K562 (cell line): ENCODE measurements around the gene PET100. TPM values are rescaled to one million over a fixed set of nuclear protein-coding genes. Genes with fewer than 3 reads are reported as not detected.

Experiments used
- BCL6 ChIP-seq: fragments of 250-450 bp; sonication (Bioruptor Pico); IDR thresholded peaks from 2 replicates; pipeline ENCODE4 v1.4.0; 2020
- CBFA2T3 ChIP-seq: fragments of 450-650 bp; IDR thresholded peaks from 2 replicates; pipeline ENCODE4 v1.6.1; 2017
- E2F3 ChIP-seq: fragments of 250-450 bp; sonication (Bioruptor Pico); IDR thresholded peaks from 2 replicates; pipeline ENCODE4 v1.4.0; 2020; ENCODE audit warnings: mild to moderate bottlenecking
- ELF1 ChIP-seq: fragments of 200-800 bp; sonication (Bioruptor generic); IDR thresholded peaks from 2 replicates; pipeline ENCODE4 v1.6.1; 2016; ENCODE audit warnings: missing genetic modification characterization, missing compliant biosample characterization
- FOXJ2 ChIP-seq: fragments of 200-800 bp; sonication (Bioruptor generic); IDR thresholded peaks from 2 replicates; pipeline ENCODE4 v1.6.1; 2016; ENCODE audit warnings: missing genetic modification characterization, missing compliant biosample characterization
- GATA2 ChIP-seq: sonication (generic); formaldehyde crosslinking; IDR thresholded peaks from 2 replicates; pipeline ENCODE4 v1.4.0; 2020; ENCODE audit warnings: mild to moderate bottlenecking, missing genetic modification reagents
- ID3 ChIP-seq, 2 experiments: fragments of 250-450 bp in 1 of 2; fragments of 450-650 bp in 1 of 2; sonication (Bioruptor Pico) in 1 of 2; IDR thresholded peaks; 2 replicates each; pipeline versions ENCODE4 v1.6.1 to v1.8.0; 2016 to 2021; ENCODE audit warnings: mild to moderate bottlenecking in 2 of 2, moderate library complexity in 2 of 2, missing compliant biosample characterization in 1 of 2, missing genetic modification characterization in 1 of 2
- ILK ChIP-seq: fragments of 450-650 bp; IDR thresholded peaks from 2 replicates; pipeline ENCODE4 v1.6.1; 2016; ENCODE audit warnings: missing genetic modification characterization, low read depth, mild to moderate bottlenecking, missing compliant biosample characterization, moderate library complexity, borderline replicate concordance
- KAT2B ChIP-seq: IDR thresholded peaks from one replicate; pipeline ENCODE4 v1.6.1; 2012; ENCODE audit warnings: low read depth, mild to moderate bottlenecking, control low read depth, inconsistent platforms, low read length, moderate library complexity
- KDM1A ChIP-seq, 2 experiments: fragments of 450-650 bp; IDR thresholded peaks; 2 replicates each; pipeline ENCODE4 v1.6.1; 2016; ENCODE audit warnings: mild to moderate bottlenecking in 2 of 2
- MAX ChIP-seq: sonication (generic); formaldehyde crosslinking; IDR thresholded peaks from 2 replicates; pipeline ENCODE4 v1.9.0; 2022; ENCODE audit warnings: mild to moderate bottlenecking, missing genetic modification reagents
- MCM5 ChIP-seq: fragments of 450-650 bp; IDR thresholded peaks from 2 replicates; pipeline ENCODE4 v1.6.1; 2016; ENCODE audit warnings: low read depth
- MLX ChIP-seq, 2 experiments: fragments of 450-650 bp in 1 of 2; sonication (generic) in 1 of 2; formaldehyde crosslinking; conservative IDR thresholded peaks; 2 replicates each; pipeline versions ENCODE4 v1.4.0 to v1.8.1; 2020 to 2022; ENCODE audit warnings: mild to moderate bottlenecking in 1 of 2, missing genetic modification reagents in 1 of 2
- NR2C1 ChIP-seq, 2 experiments: fragments of 450-650 bp; IDR thresholded peaks; 2 replicates each; pipeline ENCODE4 v1.6.1; 2017; ENCODE audit warnings: mild to moderate bottlenecking in 2 of 2, antibody characterized with exemption in 1 of 2, inconsistent platforms in 1 of 2, missing compliant biosample characterization in 1 of 2, missing genetic modification characterization in 1 of 2
- NR2F6 ChIP-seq: fragments of 450-650 bp; formaldehyde crosslinking; IDR thresholded peaks from 2 replicates; pipeline ENCODE4 v1.4.0; 2020; ENCODE audit warnings: mild to moderate bottlenecking
- PML ChIP-seq: IDR thresholded peaks from 2 replicates; pipeline ENCODE4 v1.6.1; 2012; ENCODE audit warnings: low read length, inconsistent platforms
- PPARD ChIP-seq: fragments of 250-450 bp; sonication (Bioruptor Pico); IDR thresholded peaks from 2 replicates; pipeline ENCODE4 v1.8.0; 2022; ENCODE audit warnings: inconsistent platforms, mild to moderate bottlenecking, moderate library complexity
- TAF15 ChIP-seq: fragments of 200-400 bp; formaldehyde crosslinking; IDR thresholded peaks from 2 replicates; pipeline ENCODE4 v1.6.1; 2017; ENCODE audit warnings: mild to moderate bottlenecking, low read depth, low read length, moderate library complexity
- TCF3 ChIP-seq: sonication (generic); formaldehyde crosslinking; IDR thresholded peaks from 2 replicates; pipeline ENCODE4 v1.4.0; 2020; ENCODE audit warnings: mild to moderate bottlenecking, missing genetic modification reagents
- WHSC1 ChIP-seq: IDR thresholded peaks from one replicate; pipeline ENCODE4 v1.6.1; 2012; ENCODE audit warnings: low read length, control low read depth, inconsistent platforms
- ZNF232 ChIP-seq: sonication (generic); formaldehyde crosslinking; IDR thresholded peaks from 2 replicates; pipeline ENCODE4 v1.8.0; 2022; ENCODE audit warnings: mild to moderate bottlenecking, missing genetic modification reagents
- ZNF280A ChIP-seq: fragments of 450-650 bp; IDR thresholded peaks from 2 replicates; pipeline ENCODE4 v1.6.1; 2018; ENCODE audit warnings: mild to moderate bottlenecking, low read depth; ENCODE audit not compliant: partially characterized antibody
- ZNF445 ChIP-seq: fragments of 250-450 bp; sonication (Bioruptor Pico); IDR thresholded peaks from 2 replicates; pipeline ENCODE4 v1.4.0; 2020; ENCODE audit warnings: low read depth, mild to moderate bottlenecking, moderate library complexity
- ZNF586 ChIP-seq: fragments of 450-650 bp; formaldehyde crosslinking; conservative IDR thresholded peaks from 2 replicates; pipeline ENCODE4 v1.4.0; 2020; ENCODE audit warnings: mild to moderate bottlenecking, moderate library complexity
- polyA plus RNA-seq, 8 experiments: library from polyadenylated mRNA; depleted of rRNA in 4 of 8; stranded (reverse) in 5 of 8; unstranded in 3 of 8; fragments of >200 nt; fragmentation: Nextera tagmentation in 2 of 8; fragmentation: Illumina TruSeq in 1 of 8; extraction: Ambion mirVana in 2 of 8; extraction: Trizol in 1 of 8; gene quantifications; 2 replicates each; pipeline versions ENCODE4 v1.2.1 to v1.2.3, GENCODE V29; 2011 to 2014; ENCODE audit warnings: inconsistent platforms in 1 of 8, missing spikeins in 1 of 8
- total RNA-seq, 7 experiments: library from RNA; depleted of rRNA in 6 of 7; stranded (reverse); fragments of >200 nt in 6 of 7; fragmentation: Illumina TruSeq in 2 of 7; extraction: Trizol in 2 of 7; gene quantifications; 2 replicates each; pipeline versions ENCODE4 v1.2.1 to v1.2.3, GENCODE V29; 2011 to 2021; ENCODE audit warnings: low replicate concordance in 1 of 7
- TF ChIP-seq, protein P1 (sequence below): IDR thresholded peaks from 2 replicates; pipeline ENCODE4 v1.6.1; 2011; ENCODE audit not compliant: insufficient read length; ENCODE audit errors: extremely low read depth

PET100 gene
- total and polyA plus RNA-seq, 9 of the 15 experiments (the other 6 are each of a cell fraction or from before 2014, with no cell fraction given), result 62.3 to 351 (median 98.3) TPM

DNA sequence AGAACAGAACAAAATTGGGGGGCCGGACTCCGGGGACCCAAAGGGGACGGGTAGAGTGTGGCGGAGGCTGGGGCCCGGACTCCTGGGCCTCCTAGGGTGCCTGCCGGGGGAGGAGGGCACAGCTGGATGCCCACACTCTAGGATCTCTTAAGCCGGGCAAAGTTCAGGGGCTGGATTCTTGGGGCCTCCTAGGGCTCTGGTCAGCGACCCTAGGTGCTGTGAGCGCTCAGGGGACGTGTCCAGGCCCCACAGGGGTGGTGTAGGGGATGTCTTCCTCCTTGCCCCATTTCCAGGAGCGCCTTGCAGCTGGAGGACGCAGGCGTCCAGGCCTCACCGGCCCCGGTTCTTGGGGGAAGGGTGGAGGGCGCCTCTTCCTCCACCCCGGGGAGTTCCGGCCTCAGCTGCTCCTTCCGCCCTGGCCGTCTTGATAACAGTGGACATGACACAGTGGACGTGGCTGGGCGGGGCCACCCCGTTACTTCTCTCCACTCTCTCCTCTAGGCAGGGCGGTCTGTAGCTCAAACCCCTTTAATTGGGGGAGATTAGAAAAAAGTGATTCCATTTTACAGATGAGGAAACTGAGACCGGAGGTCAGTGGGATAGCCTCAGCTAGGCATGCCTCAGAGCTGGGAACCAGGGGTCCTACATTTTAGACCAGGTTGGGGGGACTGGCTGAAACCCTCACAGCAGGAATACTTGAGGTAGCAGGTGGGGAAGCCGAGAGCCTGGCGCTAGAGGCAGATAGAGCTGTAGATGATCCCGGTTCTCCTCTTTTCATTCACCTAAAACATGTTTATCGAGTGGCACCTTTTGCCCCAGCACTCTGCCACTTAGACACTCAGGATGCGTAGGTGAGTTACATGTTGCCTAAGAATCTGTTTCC lies 8.0 kb downstream of the PET100 start (continued):
- TF ChIP-seq FOXJ2 (tag), result no peak
- TF ChIP-seq, protein P1, sequence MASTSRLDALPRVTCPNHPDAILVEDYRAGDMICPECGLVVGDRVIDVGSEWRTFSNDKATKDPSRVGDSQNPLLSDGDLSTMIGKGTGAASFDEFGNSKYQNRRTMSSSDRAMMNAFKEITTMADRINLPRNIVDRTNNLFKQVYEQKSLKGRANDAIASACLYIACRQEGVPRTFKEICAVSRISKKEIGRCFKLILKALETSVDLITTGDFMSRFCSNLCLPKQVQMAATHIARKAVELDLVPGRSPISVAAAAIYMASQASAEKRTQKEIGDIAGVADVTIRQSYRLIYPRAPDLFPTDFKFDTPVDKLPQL, result no peak
- no peak for TF ChIP-seq WHSC1
- TF ChIP-seq PML, result peak; percentile 24; the same call in 1 of the 2 replicates
- TF ChIP-seq TCF3 (CRISPR knock-in tag), result peak; percentile 49
- TF ChIP-seq ID3 (CRISPR knock-in tag; IDR thresholded peaks at IDR 0.05), result no peak
- no peak for TF ChIP-seq ID3 (tag; IDR thresholded peaks at IDR 0.05)
- TF ChIP-seq E2F3, result no peak
- TF ChIP-seq MCM5, result no peak
- TF ChIP-seq MAX (CRISPR knock-in tag), result no peak
- no peak for TF ChIP-seq ZNF586 (CRISPR knock-in tag)
- TF ChIP-seq PPARD (CRISPR knock-in tag), result no peak
- no peak for TF ChIP-seq BCL6 (CRISPR knock-in tag)
- no peak for TF ChIP-seq ZNF445 (CRISPR knock-in tag)
- TF ChIP-seq MLX (CRISPR knock-in tag; conservative IDR thresholded peaks at IDR 0.05), result 0 out of 4 replicates have a peak, but pooled peaks of 1 of the 2 experiments have one; percentile 28
- no peak for TF ChIP-seq ILK
- TF ChIP-seq GATA2 (CRISPR knock-in tag), result no peak
- TF ChIP-seq CBFA2T3, result peak; percentile 65
- TF ChIP-seq ZNF232, result no peak
- TF ChIP-seq KAT2B, result no peak
- peak; percentile 9; the same call in 1 of the 2 replicates for TF ChIP-seq ELF1
- no peak for TF ChIP-seq TAF15
- TF ChIP-seq KDM1A (IDR thresholded peaks at IDR 0.05), result no peak; a peak in 1 of 4 replicates
- no peak for TF ChIP-seq NR2F6 (CRISPR knock-in tag)
- no peak for TF ChIP-seq NR2C1 (IDR thresholded peaks at IDR 0.05)
- TF ChIP-seq NR2C1 (tag; IDR thresholded peaks at IDR 0.05), result no peak
- TF ChIP-seq ZNF280A, result no peak
